HepG2 (cell line): ENCODE data around the gene SFT2D1. TPM values are rescaled to one million over a fixed set of nuclear protein-coding genes. Genes with fewer than 3 reads are reported as not detected.

Source experiments
- ATAC-seq: fragments of 200-7000 bp; cut with Tn5 transposase; 3 replicates; pipeline ENCODE4 v1.9.1; 2020; ENCODE audit warnings: mild to moderate bottlenecking, moderate library complexity
- BruUV-seq: library from RNA; stranded (reverse); fragments of 400-500 nt; replicated peaks from 2 replicates; lab custom pipeline; 2021; lab: Mats Ljungman, UMichigan
- CTCF ChIA-PET: fragments of 300-600 bp; formaldehyde crosslinking; extraction: SDS; loops from one replicate; lab custom pipeline; 2021; ENCODE audit warnings: low total read pairs, inconsistent platforms, low intra/inter-chr PET ratio; lab: Yijun Ruan, JAX
- POLR2A ChIA-PET: fragments of 350-600 bp; sonication (Branson Sonifier 250); formaldehyde crosslinking; loops from one replicate; lab custom pipeline; 2020; ENCODE audit warnings: antibody characterized with exemption, inconsistent platforms; lab: Yijun Ruan, JAX
- DNase-seq: peaks from one replicate; pipeline ENCODE4 v3.0.0-alpha.2; 2015; ENCODE audit warnings: low spot score
- FAIRE-seq: peaks from 3 replicates; lab custom pipeline; 2011; peaks lifted over from hg19 to GRCh38; lab: Jason Lieb, UNC
- H2AFZ ChIP-seq: one replicate; pipeline ENCODE4 v1.6.1; 2011; ENCODE audit warnings: low read length, inconsistent platforms
- H3K27ac ChIP-seq: fragments of 300-600 bp; 3 replicates; pipeline ENCODE4 v1.8.0; 2011; ENCODE audit warnings: mixed run types, mild to moderate bottlenecking, mixed read lengths, low read length, inconsistent platforms; ENCODE audit not compliant: insufficient read depth; ENCODE audit errors: extremely low read length
- H3K27me3 ChIP-seq, 2 experiments: fragments of 200-600 bp in 1 of 2; 2 replicates in 1 of 2; 3 replicates in 1 of 2; pipeline versions ENCODE4 v1.6.0 to v1.8.0; 2011; ENCODE audit warnings: low read length in 2 of 2, mild to moderate bottlenecking in 2 of 2, moderate library complexity in 2 of 2, inconsistent platforms in 1 of 2; ENCODE audit not compliant: insufficient read depth in 2 of 2, control insufficient read depth in 1 of 2
- H3K36me3 ChIP-seq, 2 experiments: fragments of 200-600 bp in 1 of 2; replicated peaks in 1 of 2; 2 replicates in 1 of 2; 3 replicates in 1 of 2; pipeline versions ENCODE4 v1.5.1 to v1.8.0; 2011; ENCODE audit warnings: low read length in 2 of 2, inconsistent platforms in 1 of 2; ENCODE audit not compliant: insufficient read depth in 2 of 2, control insufficient read depth in 1 of 2
- H3K4me1 ChIP-seq: 2 replicates; pipeline ENCODE4 v1.5.1; 2012; ENCODE audit warnings: low read length, inconsistent platforms; ENCODE audit not compliant: insufficient read depth
- H3K4me2 ChIP-seq: 2 replicates; pipeline ENCODE4 v1.6.0; 2011; ENCODE audit warnings: low read depth, low read length, inconsistent platforms
- H3K4me3 ChIP-seq, 3 experiments: fragments of 200-600 bp in 1 of 3; sonication (generic), shearing (Covaris generic) in 1 of 3; replicated peaks in 1 of 3; 2 replicates each; pipeline ENCODE4 v1.5.1; 2011 to 2016; ENCODE audit warnings: low read length in 3 of 3, inconsistent platforms in 2 of 3, low read depth in 2 of 3, mild to moderate bottlenecking in 2 of 3, control low read depth in 1 of 3, mixed read lengths in 1 of 3; ENCODE audit not compliant: insufficient read depth in 1 of 3
- H3K79me2 ChIP-seq: one replicate; pipeline ENCODE4 v1.6.1; 2011; ENCODE audit warnings: low read length, inconsistent platforms; ENCODE audit not compliant: insufficient read depth
- H3K9ac ChIP-seq: 2 replicates; pipeline ENCODE4 v1.6.0; 2011; ENCODE audit warnings: mild to moderate bottlenecking, low read depth, low read length, inconsistent platforms; ENCODE audit not compliant: insufficient read depth
- H3K9me3 ChIP-seq: 2 replicates; pipeline ENCODE4 v1.5.1; 2012; ENCODE audit warnings: mild to moderate bottlenecking, low read length
- H4K20me1 ChIP-seq: 2 replicates; pipeline ENCODE4 v1.6.0; 2011; ENCODE audit warnings: inconsistent platforms, mild to moderate bottlenecking, low read length, moderate library complexity; ENCODE audit not compliant: insufficient read depth
- BCL6 ChIP-seq: IDR thresholded peaks from 2 replicates; pipeline ENCODE4 v1.6.1; 2016; ENCODE audit warnings: missing genetic modification reagents, missing compliant biosample characterization
- CBFB ChIP-seq: sonication (generic); formaldehyde crosslinking; IDR thresholded peaks from 2 replicates; pipeline ENCODE4 v1.4.0; 2020; ENCODE audit warnings: missing genetic modification reagents
- CREB1 ChIP-seq, 2 experiments: fragments of 450-650 bp in 1 of 2; IDR thresholded peaks; 2 replicates each; pipeline ENCODE4 v1.6.1; 2016 to 2017; ENCODE audit warnings: control low read depth in 1 of 2, mild to moderate bottlenecking in 1 of 2, missing compliant biosample characterization in 1 of 2, missing genetic modification characterization in 1 of 2
- FOSL2 ChIP-seq: sonication (generic); formaldehyde crosslinking; IDR thresholded peaks from 2 replicates; pipeline ENCODE4 v1.4.0; 2020; ENCODE audit warnings: missing genetic modification reagents
- FOXA3 ChIP-seq: IDR thresholded peaks from 2 replicates; pipeline ENCODE4 v1.6.1; 2016; ENCODE audit warnings: missing genetic modification reagents, missing compliant biosample characterization
- FOXJ3 ChIP-seq: sonication (generic); formaldehyde crosslinking; IDR thresholded peaks from 2 replicates; pipeline ENCODE4 v1.4.0; 2020; ENCODE audit warnings: missing genetic modification reagents, mild to moderate bottlenecking, borderline replicate concordance
- FOXK1 ChIP-seq: sonication (generic); formaldehyde crosslinking; IDR thresholded peaks from 2 replicates; pipeline ENCODE4 v1.4.0; 2020; ENCODE audit warnings: low read depth, missing genetic modification reagents, borderline replicate concordance
- GLI4 ChIP-seq: sonication (generic); formaldehyde crosslinking; IDR thresholded peaks from 2 replicates; pipeline ENCODE4 v1.5.1; 2020; ENCODE audit warnings: missing genetic modification reagents, mild to moderate bottlenecking, moderate library complexity, borderline replicate concordance
- HMGXB3 ChIP-seq: sonication (generic); formaldehyde crosslinking; IDR thresholded peaks from 2 replicates; pipeline ENCODE4 v1.4.0; 2020; ENCODE audit warnings: missing genetic modification reagents, borderline replicate concordance
- HOXA5 ChIP-seq: sonication (generic); formaldehyde crosslinking; IDR thresholded peaks from 2 replicates; pipeline ENCODE4 v1.4.0; 2020; ENCODE audit warnings: missing genetic modification reagents
- NCOA2 ChIP-seq: sonication (generic); formaldehyde crosslinking; IDR thresholded peaks from 2 replicates; pipeline ENCODE4 v1.8.0; 2022; ENCODE audit warnings: inconsistent platforms
- PHF5A ChIP-seq: IDR thresholded peaks from one replicate; pipeline ENCODE4 v1.6.1; 2018; ENCODE audit warnings: low read depth, missing genetic modification reagents; ENCODE audit not compliant: unreplicated experiment
- SETDB1 ChIP-seq: sonication (generic); formaldehyde crosslinking; IDR thresholded peaks from 2 replicates; pipeline ENCODE4 v1.5.1; 2020; ENCODE audit warnings: missing genetic modification reagents, mild to moderate bottlenecking, borderline replicate concordance
- TAF15 ChIP-seq: fragments of 200-400 bp; formaldehyde crosslinking; IDR thresholded peaks from one replicate; pipeline ENCODE4 v1.6.1; 2018; ENCODE audit warnings: mild to moderate bottlenecking, low read depth, low read length; ENCODE audit not compliant: poor library complexity, severe bottlenecking
- TEAD2 ChIP-seq: sonication (generic); formaldehyde crosslinking; IDR thresholded peaks from 2 replicates; pipeline ENCODE4 v1.9.0; 2021; ENCODE audit warnings: missing genetic modification reagents
- ZMYM4 ChIP-seq: sonication (generic); formaldehyde crosslinking; IDR thresholded peaks from 2 replicates; pipeline ENCODE4 v1.8.1; 2023; ENCODE audit warnings: mild to moderate bottlenecking, missing genetic modification reagents
- ZNF274 ChIP-seq: sonication (generic); formaldehyde crosslinking; IDR thresholded peaks from 2 replicates; pipeline ENCODE4 v1.5.1; 2020; ENCODE audit warnings: mild to moderate bottlenecking, missing genetic modification reagents
- ZNF317 ChIP-seq: sonication (generic); formaldehyde crosslinking; IDR thresholded peaks from 2 replicates; pipeline ENCODE4 v1.5.0; 2020; ENCODE audit warnings: mild to moderate bottlenecking, missing genetic modification reagents
- ZNF350 ChIP-seq: sonication (generic); formaldehyde crosslinking; IDR thresholded peaks from 2 replicates; pipeline ENCODE4 v1.4.0; 2020; ENCODE audit warnings: mild to moderate bottlenecking, low read depth, missing genetic modification reagents, borderline replicate concordance
- ZNF816 ChIP-seq: sonication (generic); formaldehyde crosslinking; IDR thresholded peaks from 2 replicates; pipeline ENCODE4 v1.8.0; 2022; ENCODE audit warnings: missing genetic modification reagents, mild to moderate bottlenecking, borderline replicate concordance
- WGBS: methylation state at CpG from one replicate; pipeline ENCODE4 v1.1.6; 2017; ENCODE audit warnings: low lambda C conversion rate; 5-methylcytosine and 5-hydroxymethylcytosine counted together
- in situ Hi-C: cut with HindIII; loops from 2 replicates; pipeline ENCODE4 v1.10.0; 2017; ENCODE audit warnings: low pct_unique_long_range_greater_than_20kb; ENCODE audit not compliant: extremely low pct_ligation_motif_present
- intact Hi-C: fragments of 100-400 bp; cut with micrococcal nuclease; formaldehyde crosslinking; loops from one replicate; pipeline ENCODE4 v1.10.0; 2022; ENCODE audit not compliant: unreplicated experiment
- polyA plus RNA-seq, 8 experiments: library from polyadenylated mRNA; depleted of rRNA in 3 of 8; stranded (reverse) in 7 of 8; unstranded in 1 of 8; fragments of >200 nt; fragmentation: Illumina TruSeq in 4 of 8; extraction: Trizol in 4 of 8; gene quantifications; 2 replicates each; pipeline versions ENCODE4 v1.2.1 to v1.2.3, GENCODE V29; 2011 to 2016; ENCODE audit warnings: low read depth in 4 of 8, missing spikeins in 1 of 8, mixed read lengths in 1 of 8; ENCODE audit not compliant: insufficient read depth in 1 of 8
- total RNA-seq, 5 experiments: library from RNA; depleted of rRNA; stranded (reverse); fragments of >200 nt; fragmentation: Illumina TruSeq; extraction: Trizol; gene quantifications; 2 replicates each; pipeline ENCODE4 v1.2.3, GENCODE V29; 2016; ENCODE audit warnings: low read depth in 1 of 5

The SFT2D1 gene
- total and polyA plus RNA-seq, 2 of the 13 experiments (the other 11 are each of a cell fraction or from before 2014, with no cell fraction given): 115 to 147 TPM

- no peak for TF ChIP-seq ZNF350 (CRISPR knock-in tag)
- no peak for TF ChIP-seq GLI4 (CRISPR knock-in tag)
Observed at GRCh38 chr6:166352923-166353322, 10.6 kb upstream of the SFT2D1 start (continued).

- H3K4me3 ChIP-seq: peak overlapping the region in 2 of 3 experiments; percentile 21 to 37; a peak in 3 of 6 replicates
- ATAC-seq (peak; percentile 74), FAIRE-seq (no peak), DNase-seq (peak; percentile 21)
- H3K27ac ChIP-seq: peak overlapping the region; percentile 18
- 17% methylated on average over 4 of the region's 4 CpGs for WGBS
- H3K36me3 ChIP-seq: no peaks in the 10 kb centered on the region
- peaks cover 72% of the 10 kb centered on the region for H3K4me1 ChIP-seq
- intact Hi-C loops (no loop called here), in situ Hi-C loops (no loop called here)
- peak overlapping the region; percentile 62 for H3K4me2 ChIP-seq
- ChIA-PET CTCF (no interaction called here), POLR2A (interaction anchor here (1.2 kb wide), 1 partner anchor 9 kb away, joined by 5 read pairs; no protein-coding TSS in a partner anchor)
- no peaks in the 10 kb centered on the region for H3K27me3 ChIP-seq
- no peaks in the 10 kb centered on the region for H4K20me1 ChIP-seq
- no TSS peak for BruUV-seq
- H3K9me3 ChIP-seq: peaks cover 12% of the 10 kb centered on the region; the same call in 1 of the 2 replicates
- H3K79me2 ChIP-seq: no peaks in the 10 kb centered on the region
- H2AFZ ChIP-seq: no peak overlapping the region
- H3K9ac ChIP-seq: peak overlapping the region; percentile 33; the same call in 1 of the 2 replicates
- TF ChIP-seq PHF5A (CRISPR knock-in tag): peak; percentile 33
- peak; percentile 71 for TF ChIP-seq HOXA5
- TF ChIP-seq FOXK1 (CRISPR knock-in tag): 0 out of 2 replicates have a peak, but pooled peaks have one; percentile 31
- TF ChIP-seq FOXA3 (CRISPR knock-in tag): peak; percentile 73
- no peak for TF ChIP-seq CREB1 (IDR thresholded peaks at IDR 0.05)
- TF ChIP-seq CREB1 (CRISPR knock-in tag; IDR thresholded peaks at IDR 0.05): peak; percentile 39; the same call in 1 of the 2 replicates
- TF ChIP-seq TEAD2 (CRISPR knock-in tag): no peak
- TF ChIP-seq FOSL2 (CRISPR knock-in tag): 0 out of 2 replicates have a peak, but pooled peaks have one; percentile 29
- TF ChIP-seq ZNF274 (CRISPR knock-in tag): no peak
- TF ChIP-seq TAF15: no peak
- peak; percentile 74; the same call in 1 of the 2 replicates for TF ChIP-seq NCOA2
- no peak for TF ChIP-seq SETDB1 (CRISPR knock-in tag)
- TF ChIP-seq ZNF816 (CRISPR knock-in tag): peak; percentile 40; the same call in 1 of the 2 replicates
- TF ChIP-seq ZMYM4 (CRISPR knock-in tag): peak; percentile 59; the same call in 1 of the 2 replicates
- no peak for TF ChIP-seq CBFB (CRISPR knock-in tag)
- peak; percentile 38; the same call in 1 of the 2 replicates for TF ChIP-seq HMGXB3 (CRISPR knock-in tag)
- peak; percentile 52; the same call in 1 of the 2 replicates for TF ChIP-seq BCL6 (CRISPR knock-in tag)
- peak; percentile 45; the same call in 1 of the 2 replicates for TF ChIP-seq ZNF317
- peak; percentile 69; the same call in 1 of the 2 replicates for TF ChIP-seq FOXJ3 (CRISPR knock-in tag)
Observed at GRCh38 chr6:166351715-166352285, 9.5 kb upstream of the SFT2D1 start.
